Measurements from ENCODE around the gene PCBD2.

DNA sequence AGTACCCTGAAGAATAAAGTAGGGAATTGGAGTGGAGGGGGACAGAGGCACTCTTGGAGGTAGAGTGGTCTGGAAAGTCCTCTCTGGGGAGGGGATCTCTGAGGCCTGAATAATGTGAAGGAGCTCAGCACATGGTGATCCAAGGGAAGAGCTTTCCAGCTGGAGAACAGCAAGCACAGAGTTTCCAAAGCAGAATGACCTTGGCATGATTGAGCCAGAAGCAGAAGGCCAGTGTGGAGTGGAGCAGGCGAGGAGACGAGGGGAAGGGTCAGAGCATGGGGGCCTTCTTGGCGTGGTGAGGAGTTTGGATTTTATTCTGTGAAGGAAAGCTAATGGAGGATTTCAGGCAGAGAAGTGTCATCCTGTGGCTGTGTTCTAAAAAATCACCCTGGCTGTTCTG lies 8.3 kb downstream of the PCBD2 start:
- TF ChIP-seq EZH2 (IDR thresholded peaks at IDR 0.05; ENCODE audit: insufficient read depth, poor library complexity, severe bottlenecking) (no peak), EZH2phosphoT487 (IDR thresholded peaks at IDR 0.05; ENCODE audit: insufficient read depth, low read depth) (no peak)
